Measurements from ENCODE around the gene CORO1C. TPM values are rescaled to one million over a fixed set of nuclear protein-coding genes. Genes with fewer than 3 reads are reported as not detected.

CORO1C gene
- polyA plus RNA-seq, 1 of the 3 experiments (the other 2 are of a cell fraction): 150 TPM

DNA sequence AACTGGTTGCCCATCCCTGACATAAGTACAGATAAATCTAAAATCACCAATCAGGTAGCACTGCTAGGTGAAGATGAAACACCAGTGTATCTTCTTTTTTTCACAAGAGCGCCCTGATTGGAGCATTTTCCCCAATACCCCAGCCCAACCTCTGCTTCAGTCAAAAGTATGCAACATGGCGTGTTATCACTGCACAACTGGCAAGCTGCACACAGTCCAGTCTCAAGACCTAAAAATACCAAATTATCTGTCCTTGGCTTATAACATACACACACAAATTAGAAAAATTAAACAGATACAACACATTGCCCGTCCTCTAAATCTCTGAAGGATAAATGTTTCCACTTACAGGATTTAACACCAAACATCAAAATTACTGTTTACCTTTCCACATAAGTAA, 77.4 kb downstream of the CORO1C start:
- peaks cover 60% of the 10 kb centered on the region for H3K79me2 ChIP-seq (ENCODE audit: insufficient read depth)
- no peak overlapping the region for H2AFZ ChIP-seq (ENCODE audit: low read depth)
- H4K20me1 ChIP-seq (ENCODE audit: insufficient read depth): no peaks in the 10 kb centered on the region; the same call in 1 of the 2 replicates
- WGBS (ENCODE audit: low lambda C conversion rate): 96% methylated on average over 3 of the region's 3 CpGs
- TF ChIP-seq FOSL2 (IDR thresholded peaks at IDR 0.05; ENCODE audit: borderline replicate concordance, low read depth) (no peak), TCF12 (IDR thresholded peaks at IDR 0.05) (no peak), EZH2phosphoT487 (IDR thresholded peaks at IDR 0.05; ENCODE audit: borderline replicate concordance, low read depth) (no peak), NFIC (IDR thresholded peaks at IDR 0.05; ENCODE audit: borderline replicate concordance) (no peak), TAF1 (IDR thresholded peaks at IDR 0.05; ENCODE audit: borderline replicate concordance, low read depth, low read length) (no peak), USF2 (IDR thresholded peaks at IDR 0.05; ENCODE audit: borderline replicate concordance, low read depth, low read length) (no peak), POLR2AphosphoS5 (IDR thresholded peaks at IDR 0.05; ENCODE audit: low read depth, low read length) (no peak), YY1 (IDR thresholded peaks at IDR 0.05; ENCODE audit: low read depth) (no peak), GATA2 (CRISPR knock-in tag; IDR thresholded peaks at IDR 0.05) (no peak), RFX5 (IDR thresholded peaks at IDR 0.05; ENCODE audit: low read length) (no peak), RXRA (IDR thresholded peaks at IDR 0.05; ENCODE audit: borderline replicate concordance, low read depth) (no peak), SIN3A (IDR thresholded peaks at IDR 0.05; ENCODE audit: borderline replicate concordance, low read depth, low read length) (no peak), ZBTB33 (IDR thresholded peaks at IDR 0.05; ENCODE audit: borderline replicate concordance, low read depth) (no peak), RCOR1 (IDR thresholded peaks at IDR 0.05; ENCODE audit: low read length) (no peak), CHD2 (IDR thresholded peaks at IDR 0.05; ENCODE audit: low read length, partially characterized antibody) (no peak)
- H3F3A ChIP-seq (replicated peaks; ENCODE audit: insufficient read depth): peaks cover 58% of the 10 kb centered on the region
- POLR2A ChIA-PET: no interaction called here
- CTCF ChIA-PET: interaction anchor here (1.1 to 2.0 kb wide), 5 partner anchors 11 to 297 kb away, joined by 3 to 15 read pairs (median 6); no protein-coding TSS in a partner anchor
- H3K4me2 ChIP-seq: no peak overlapping the region
- peak overlapping the region in 1 of 2 experiments; percentile 87; a peak in 2 of 4 replicates for H3K27ac ChIP-seq (ENCODE audit: low read depth in 2 of 2, low read length in 1 of 2)
- H3K9me2 ChIP-seq: no peaks in the 10 kb centered on the region
- H3K4me1 ChIP-seq (ENCODE audit: control insufficient read depth in 1 of 2, insufficient read depth in 2 of 2, low read depth in 1 of 2, low read length in 1 of 2): peaks cover 4% of the 10 kb centered on the region in 2 experiments; a peak in 2 of 4 replicates
- no peaks in the 10 kb centered on the region for H3K27me3 ChIP-seq (ENCODE audit: insufficient read depth)
- DNase-seq: no peak
- no peaks in the 10 kb centered on the region for H3K9me3 ChIP-seq
- H3K36me3 ChIP-seq (replicated peaks in 1 of 2; ENCODE audit: control insufficient read depth in 1 of 2, insufficient read depth in 2 of 2, low read length in 1 of 2): peaks cover 48 to 51% of the 10 kb centered on the region in 2 experiments
- H3K9ac ChIP-seq: no peak overlapping the region
- H3K4me3 ChIP-seq (ENCODE audit: low read depth in 2 of 2, low read length in 1 of 2): no peak overlapping the region

- Histone ChIP-seq H3K36me3 (replicated peaks in 1 of 2; ENCODE audit: control insufficient read depth in 1 of 2, insufficient read depth in 2 of 2, low read length in 1 of 2) (peaks cover 50% of the 10 kb centered on the region in 2 experiments), H2AFZ (ENCODE audit: low read depth) (no peak overlapping the region), H3K4me3 (ENCODE audit: low read depth in 2 of 2, low read length in 1 of 2) (no peak overlapping the region), H3F3A (replicated peaks; ENCODE audit: insufficient read depth) (peaks cover 64% of the 10 kb centered on the region), H4K20me1 (ENCODE audit: insufficient read depth) (no peaks in the 10 kb centered on the region; the same call in 1 of the 2 replicates), H3K79me2 (ENCODE audit: insufficient read depth) (peaks cover 58% of the 10 kb centered on the region), H3K9me3 (no peaks in the 10 kb centered on the region), H3K9me2 (no peaks in the 10 kb centered on the region), H3K27ac (ENCODE audit: low read depth in 2 of 2, low read length in 1 of 2) (peak overlapping the region in 1 of 2 experiments; percentile 87; a peak in 2 of 4 replicates), H3K4me2 (no peak overlapping the region), H3K27me3 (ENCODE audit: insufficient read depth) (no peaks in the 10 kb centered on the region), H3K4me1 (ENCODE audit: control insufficient read depth in 1 of 2, insufficient read depth in 2 of 2, low read depth in 1 of 2, low read length in 1 of 2) (peaks cover 4 to 12% of the 10 kb centered on the region in 2 experiments; a peak in 2 of 4 replicates), H3K9ac (no peak overlapping the region)
- no peak for DNase-seq
- CTCF ChIA-PET: interaction anchor here (0.7 to 2.0 kb wide), 8 partner anchors 11 to 298 kb away, joined by 3 to 15 read pairs (median 4); no protein-coding TSS in a partner anchor
- POLR2A ChIA-PET: no interaction called here
- no peak for TF ChIP-seq FOSL2 (IDR thresholded peaks at IDR 0.05; ENCODE audit: borderline replicate concordance, low read depth)
- TF ChIP-seq CHD2 (IDR thresholded peaks at IDR 0.05; ENCODE audit: low read length, partially characterized antibody): no peak
- TF ChIP-seq REST (IDR thresholded peaks at IDR 0.05; ENCODE audit: low read depth, low read length): no peak
- no peak for TF ChIP-seq FOXM1 (IDR thresholded peaks at IDR 0.05; ENCODE audit: low read depth)
- TF ChIP-seq NRF1 (IDR thresholded peaks at IDR 0.05; ENCODE audit: low read depth, low read length): no peak
- TF ChIP-seq ZBTB33 (IDR thresholded peaks at IDR 0.05; ENCODE audit: borderline replicate concordance, low read depth): no peak
- no peak for TF ChIP-seq YY1 (IDR thresholded peaks at IDR 0.05; ENCODE audit: low read depth)
- TF ChIP-seq NFIC (IDR thresholded peaks at IDR 0.05; ENCODE audit: borderline replicate concordance): no peak
These were observed 78.2 kb downstream of the CORO1C start for GRCh38 chr12:108653082-108653516.
